Smooth muscle cell (in vitro differentiated cells): Measurements from ENCODE around the gene MIOS. TPM values are rescaled to one million over a fixed set of nuclear protein-coding genes. Genes with fewer than 3 reads are reported as not detected.

ENCODE experiments used
- DNase-seq: peaks from one replicate; lab custom pipeline; 2025; ENCODE audit not compliant: unreplicated experiment; lab: John Stamatoyannopoulos, UW
- H2AFZ ChIP-seq: fragments of 200-600 bp; sonication (generic); 2 replicates; pipeline ENCODE4 v1.6.0; 2016; ENCODE audit warnings: antibody characterized with exemption, low read depth, mild to moderate bottlenecking
- H3F3A ChIP-seq: fragments of 200-600 bp; sonication (generic); 2 replicates; pipeline ENCODE4 v1.6.0; 2017; ENCODE audit warnings: antibody characterized with exemption, low read depth
- H3K27ac ChIP-seq: fragments of 200-600 bp; sonication (generic); 2 replicates; pipeline ENCODE4 v1.5.1; 2016; ENCODE audit warnings: low read depth, mild to moderate bottlenecking
- H3K27me3 ChIP-seq: fragments of 200-600 bp; sonication (generic); 2 replicates; pipeline ENCODE4 v1.6.1; 2016; ENCODE audit warnings: low read depth, mild to moderate bottlenecking
- H3K36me3 ChIP-seq: fragments of 200-600 bp; sonication (generic); 2 replicates; pipeline ENCODE4 v1.5.1; 2016; ENCODE audit warnings: low read depth
- H3K4me1 ChIP-seq: fragments of 200-600 bp; sonication (generic); 2 replicates; pipeline ENCODE4 v1.5.1; 2016; ENCODE audit warnings: low read depth
- H3K4me2 ChIP-seq: fragments of 200-600 bp; sonication (generic); 2 replicates; pipeline ENCODE4 v1.6.0; 2016; ENCODE audit warnings: mild to moderate bottlenecking
- H3K4me3 ChIP-seq: fragments of 200-600 bp; sonication (generic); 2 replicates; pipeline ENCODE4 v1.5.1; 2016; ENCODE audit warnings: mild to moderate bottlenecking
- H3K79me2 ChIP-seq: fragments of 200-600 bp; sonication (generic); 2 replicates; pipeline ENCODE4 v1.6.0; 2016; ENCODE audit warnings: low read depth, mild to moderate bottlenecking
- H3K9ac ChIP-seq: fragments of 200-600 bp; sonication (generic); 2 replicates; pipeline ENCODE4 v1.6.0; 2016; ENCODE audit warnings: low read depth
- H3K9me3 ChIP-seq: fragments of 200-600 bp; sonication (generic); replicated peaks from 2 replicates; pipeline ENCODE4 v1.5.1; 2016; ENCODE audit warnings: low read depth
- H4K20me1 ChIP-seq: fragments of 200-600 bp; sonication (generic); 2 replicates; pipeline ENCODE4 v1.6.0; 2016; ENCODE audit warnings: low read depth
- CTCF ChIP-seq: fragments of 200-600 bp; sonication (generic); IDR thresholded peaks from 2 replicates; pipeline ENCODE4 v1.5.1; 2017; ENCODE audit warnings: borderline replicate concordance, mild to moderate bottlenecking, antibody characterized with exemption; ENCODE audit not compliant: insufficient read depth, poor library complexity, severe bottlenecking
- WGBS: methylation state at CpG from one replicate; pipeline ENCODE4 v1.1.7; 2016; ENCODE audit warnings: low lambda C conversion rate; 5-methylcytosine and 5-hydroxymethylcytosine counted together
- polyA plus RNA-seq: library from polyadenylated mRNA; unstranded; fragments of >200 nt; fragmentation: Nextera tagmentation; extraction: Ambion mirVana; gene quantifications from 2 replicates; pipeline ENCODE4 v1.2.1, GENCODE V29; 2016
- total RNA-seq: library from RNA; depleted of rRNA; stranded (reverse); fragments of >200 nt; gene quantifications from 2 replicates; pipeline ENCODE4 v1.2.3, GENCODE V29; 2014

MIOS gene
- total and polyA plus RNA-seq, 2 experiments from 2014 or later, result 10.3 to 25.9 TPM

GRCh38 chr7:7539711-7540110 lies 27.0 kb upstream of the MIOS start:
- H3K9me3 ChIP-seq, result no peaks in the 10 kb centered on the region
- H3K4me1 ChIP-seq, result no peaks in the 10 kb centered on the region
- H3K27ac ChIP-seq, result no peak overlapping the region
- WGBS, result 95% methylated on average over 4 of the region's 4 CpGs
- no peaks in the 10 kb centered on the region for H3K79me2 ChIP-seq
- no peak for TF ChIP-seq CTCF
- H3K36me3 ChIP-seq, result no peaks in the 10 kb centered on the region
- no peak overlapping the region for H3K9ac ChIP-seq
- H3F3A ChIP-seq, result no peaks in the 10 kb centered on the region
- no peak overlapping the region for H3K4me2 ChIP-seq
- no peaks in the 10 kb centered on the region for H3K27me3 ChIP-seq
- H2AFZ ChIP-seq, result no peak overlapping the region
- DNase-seq, result no peak
- no peak overlapping the region for H3K4me3 ChIP-seq
- no peaks in the 10 kb centered on the region for H4K20me1 ChIP-seq

- no peak for TF ChIP-seq CTCF
- no peak overlapping the region for H3K27ac ChIP-seq
- H3K4me1 ChIP-seq, result no peaks in the 10 kb centered on the region
- H3K4me3 ChIP-seq, result no peak overlapping the region
- H3K9me3 ChIP-seq, result no peaks in the 10 kb centered on the region
- no peak overlapping the region for H2AFZ ChIP-seq
- 87% methylated on average over 4 of the region's 4 CpGs for WGBS
- H4K20me1 ChIP-seq, result no peaks in the 10 kb centered on the region
- no peaks in the 10 kb centered on the region for H3K79me2 ChIP-seq
- no peak overlapping the region for H3K4me2 ChIP-seq
- H3K27me3 ChIP-seq, result no peaks in the 10 kb centered on the region
- H3F3A ChIP-seq, result no peaks in the 10 kb centered on the region
- no peaks in the 10 kb centered on the region for H3K36me3 ChIP-seq
- no peak overlapping the region for H3K9ac ChIP-seq
- DNase-seq, result no peak
Observed at GRCh38 chr7:7542251-7542835, 24.3 kb upstream of the MIOS start.

- no peaks in the 10 kb centered on the region for H4K20me1 ChIP-seq
- no peaks in the 10 kb centered on the region for H3K36me3 ChIP-seq
- no peaks in the 10 kb centered on the region for H3F3A ChIP-seq
- 94% methylated on average over 3 of the region's 3 CpGs for WGBS
- DNase-seq, result no peak
- H3K9ac ChIP-seq, result no peak overlapping the region
- no peak overlapping the region for H3K27ac ChIP-seq
- H3K4me2 ChIP-seq, result no peak overlapping the region
- H3K9me3 ChIP-seq, result no peaks in the 10 kb centered on the region
- H3K27me3 ChIP-seq, result no peaks in the 10 kb centered on the region
- H2AFZ ChIP-seq, result no peak overlapping the region
- H3K79me2 ChIP-seq, result no peaks in the 10 kb centered on the region
- peaks cover under 1% of the 10 kb centered on the region for H3K4me1 ChIP-seq
- TF ChIP-seq CTCF, result no peak
- H3K4me3 ChIP-seq, result no peak overlapping the region
Observed at GRCh38 chr7:7548407-7548806, 18.3 kb upstream of the MIOS start.

- no peaks in the 10 kb centered on the region for H3K9me3 ChIP-seq
- H3K4me3 ChIP-seq, result no peak overlapping the region
- H3K79me2 ChIP-seq, result no peaks in the 10 kb centered on the region
- peaks cover 12% of the 10 kb centered on the region for H3K4me1 ChIP-seq
- H3K9ac ChIP-seq, result no peak overlapping the region
- no peak for TF ChIP-seq CTCF
- no peak for DNase-seq
- no peaks in the 10 kb centered on the region for H3K36me3 ChIP-seq
- no peak overlapping the region for H3K4me2 ChIP-seq
- 92% methylated on average over 3 of the region's 3 CpGs for WGBS
- H4K20me1 ChIP-seq, result no peaks in the 10 kb centered on the region
- H3F3A ChIP-seq, result no peaks in the 10 kb centered on the region
- H3K27me3 ChIP-seq, result no peaks in the 10 kb centered on the region
- H3K27ac ChIP-seq, result no peak overlapping the region
- H2AFZ ChIP-seq, result no peak overlapping the region
Observed at GRCh38 chr7:7550663-7551062, 16.0 kb upstream of the MIOS start.
